Epidermal melanocyte (primary cell): ENCODE data around the gene FGGY.
"Not testable (repeated sequence)": the region's sequence is repeated elsewhere in the genome, so short reads cannot be mapped to it uniquely, and the experiment has no call there.

ENCODE experiments used
- DNase-seq: peaks from one replicate; pipeline ENCODE4 v3.0.0; 2011; ENCODE audit warnings: low spot score; ENCODE audit not compliant: insufficient read length

Gene FGGY

DNA sequence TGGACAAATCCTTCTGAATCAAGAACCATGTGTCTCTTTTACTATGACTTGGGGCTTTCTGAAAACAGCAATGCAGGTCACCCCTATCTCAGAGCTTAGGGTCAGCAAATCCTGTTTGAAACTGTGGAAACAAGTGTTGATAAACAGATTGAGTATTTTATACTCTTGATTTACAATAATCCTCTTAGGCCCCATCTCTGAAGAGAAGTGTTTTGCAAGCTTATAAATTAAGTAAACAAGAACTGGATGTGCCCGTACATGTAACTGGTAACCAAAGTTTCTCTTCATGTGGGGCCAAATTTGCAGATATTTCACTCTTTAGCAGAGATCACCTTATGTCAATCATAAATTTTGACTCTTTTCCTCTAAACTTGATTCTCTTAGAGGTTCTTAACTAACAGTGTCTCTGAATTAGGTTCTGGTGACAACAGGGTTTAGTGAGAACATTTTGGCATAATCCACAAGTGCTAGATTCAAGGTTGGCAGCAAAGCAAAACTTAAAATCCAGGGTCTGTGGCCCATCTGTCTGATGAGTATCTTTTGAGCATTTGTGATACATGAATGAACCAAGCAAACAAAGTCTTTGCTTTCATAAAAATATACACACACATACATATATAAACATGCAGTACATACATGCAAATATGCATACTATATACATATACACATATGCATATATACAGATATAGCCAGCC lies 334.8 kb downstream of the FGGY start:
- no peak for DNase-seq

- no peak for DNase-seq
These were observed 338.2 kb downstream of the FGGY start for GRCh38 chr1:59635097-59635496.

DNA sequence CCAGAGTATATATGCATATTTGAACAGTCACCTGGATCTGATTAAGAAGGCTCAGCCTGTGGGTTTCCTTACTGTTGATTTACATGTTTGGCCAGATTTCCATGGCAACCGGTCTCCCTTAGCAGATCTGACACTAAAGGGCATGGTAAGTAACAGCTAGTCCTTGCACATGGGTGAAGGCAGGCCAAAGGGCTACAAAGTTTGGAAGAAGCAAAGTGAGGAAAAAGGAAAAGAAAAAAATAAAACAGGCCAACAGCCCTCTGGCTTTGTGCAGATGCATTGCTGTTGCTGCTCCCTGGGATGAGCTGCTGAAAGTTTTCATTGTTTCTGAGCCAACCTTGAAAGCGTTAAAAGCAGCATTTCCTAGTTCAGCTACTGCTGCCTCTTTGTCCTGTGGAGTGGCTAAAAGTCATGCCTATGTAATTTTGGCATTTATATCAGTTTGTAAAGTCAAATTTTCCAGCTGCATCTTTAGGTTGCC lies 341.4 kb downstream of the FGGY start:
- DNase-seq = peak; percentile 59

DNA sequence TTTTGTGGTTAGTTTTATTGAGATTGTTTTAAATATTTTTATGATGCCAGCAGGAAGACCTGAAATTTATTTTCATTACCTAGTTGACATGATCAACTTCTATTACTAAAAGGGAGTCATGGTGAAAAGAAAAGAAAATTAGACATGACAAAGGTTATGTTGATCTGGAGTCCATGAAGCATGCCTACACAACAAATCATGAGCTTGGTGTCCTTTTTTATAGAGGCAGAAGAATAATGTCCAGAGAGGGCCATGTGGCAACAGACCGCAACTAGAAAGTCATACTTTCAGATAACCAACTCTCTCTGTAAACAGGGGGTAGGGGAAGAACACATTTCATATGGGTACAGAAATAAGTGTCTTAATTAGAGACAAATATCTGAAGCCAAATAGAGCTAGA lies 342.4 kb downstream of the FGGY start:
- no peak for DNase-seq

- DNase-seq = no peak
These were observed 344.0 kb downstream of the FGGY start for GRCh38 chr1:59640851-59641250.

- DNase-seq = no peak
These were observed 344.9 kb downstream of the FGGY start for GRCh38 chr1:59641836-59642235.

DNA sequence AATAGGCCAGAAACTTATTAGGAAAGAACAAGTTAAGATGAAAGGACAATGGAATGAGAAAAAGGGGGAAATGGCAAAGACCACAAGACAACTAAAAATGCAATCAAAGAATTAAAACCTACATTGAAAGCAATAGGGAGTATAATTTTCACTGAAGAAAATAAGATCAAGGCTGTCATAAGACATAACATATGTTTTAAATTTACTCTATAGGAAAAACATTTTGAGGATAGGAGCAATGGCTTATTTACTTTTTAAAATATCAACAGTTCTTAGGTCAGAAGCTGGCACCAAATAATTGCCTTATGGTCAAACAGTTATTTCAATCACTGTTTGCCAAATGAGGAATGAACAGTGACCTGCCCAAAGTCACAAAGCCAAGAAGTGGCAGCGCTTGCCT lies 346.6 kb downstream of the FGGY start:
- no peak for DNase-seq

DNA sequence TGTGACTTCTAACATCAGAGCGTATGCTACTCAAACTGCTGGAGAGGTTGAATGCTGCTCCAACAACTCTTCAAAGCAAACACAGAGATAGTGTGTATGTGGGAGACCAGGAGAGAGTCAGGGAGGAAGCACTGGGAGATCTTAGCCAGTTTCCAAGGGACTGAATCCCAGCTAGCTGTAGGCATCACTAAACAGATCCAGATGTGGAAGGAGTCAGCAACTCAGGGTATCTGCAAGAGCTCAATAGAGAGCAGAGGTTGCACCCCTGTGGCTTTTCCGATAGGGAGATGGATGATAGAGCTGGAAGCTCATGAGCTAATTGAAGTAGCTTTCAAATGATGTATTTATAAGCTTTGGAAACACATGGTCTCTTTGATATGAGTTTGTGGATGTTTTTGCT lies 349.0 kb downstream of the FGGY start:
- peak; percentile 28 for DNase-seq

GRCh38 chr1:59653142-59653958 lies 356.5 kb downstream of the FGGY start:
- DNase-seq = not testable (repeated sequence)

DNA sequence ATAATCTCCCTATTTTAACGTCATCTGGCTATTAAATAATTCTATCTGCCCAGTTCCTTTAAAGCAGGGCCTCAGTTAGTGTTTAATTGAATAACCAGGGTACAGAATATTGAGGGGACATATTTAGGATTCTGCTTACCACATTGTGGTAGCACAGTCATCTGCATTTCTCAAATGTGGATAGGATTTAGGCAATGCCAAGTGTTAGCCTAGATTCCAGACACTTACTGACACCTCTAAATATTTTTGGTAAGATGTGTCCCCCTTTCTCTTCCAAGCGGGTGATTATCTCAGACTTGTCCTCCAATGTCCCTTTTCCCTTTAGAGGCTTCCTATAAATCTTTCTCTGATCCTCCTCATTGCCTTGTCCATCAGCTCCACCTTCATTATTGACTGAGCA lies 357.1 kb downstream of the FGGY start:
- no peak for DNase-seq

- DNase-seq = no peak
These were observed 361.1 kb downstream of the FGGY start for GRCh38 chr1:59657873-59658465.

GRCh38 chr1:59664166-59664565 lies 367.3 kb downstream of the FGGY start:
- DNase-seq = no peak

- DNase-seq = no peak
These were observed 369.2 kb downstream of the FGGY start for GRCh38 chr1:59666106-59666505.

GRCh38 chr1:59667020-59667419 lies 370.1 kb downstream of the FGGY start:
- no peak for DNase-seq

GRCh38 chr1:59669752-59670312 lies 372.9 kb downstream of the FGGY start:
- DNase-seq = peak; percentile 25

DNA sequence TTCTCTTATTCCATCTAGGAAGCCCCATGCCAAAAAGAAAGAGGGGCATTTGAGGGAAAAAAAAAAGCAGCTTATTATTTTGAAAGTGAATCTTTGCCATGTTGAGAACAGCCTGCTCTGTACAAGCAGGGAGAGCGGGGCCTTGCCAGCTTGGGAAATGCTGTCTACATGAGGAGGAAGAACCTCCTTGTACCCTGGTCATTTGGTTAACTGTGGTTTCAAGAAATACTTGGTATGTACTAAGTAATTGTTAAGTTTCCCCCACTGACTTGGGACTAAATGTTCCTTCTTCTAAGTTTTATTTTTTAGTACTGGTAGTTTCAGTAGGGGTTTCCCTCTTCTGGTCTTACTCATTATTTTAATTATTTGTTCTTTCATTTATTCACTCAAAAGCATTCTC lies 373.8 kb downstream of the FGGY start:
- DNase-seq = no peak

DNA sequence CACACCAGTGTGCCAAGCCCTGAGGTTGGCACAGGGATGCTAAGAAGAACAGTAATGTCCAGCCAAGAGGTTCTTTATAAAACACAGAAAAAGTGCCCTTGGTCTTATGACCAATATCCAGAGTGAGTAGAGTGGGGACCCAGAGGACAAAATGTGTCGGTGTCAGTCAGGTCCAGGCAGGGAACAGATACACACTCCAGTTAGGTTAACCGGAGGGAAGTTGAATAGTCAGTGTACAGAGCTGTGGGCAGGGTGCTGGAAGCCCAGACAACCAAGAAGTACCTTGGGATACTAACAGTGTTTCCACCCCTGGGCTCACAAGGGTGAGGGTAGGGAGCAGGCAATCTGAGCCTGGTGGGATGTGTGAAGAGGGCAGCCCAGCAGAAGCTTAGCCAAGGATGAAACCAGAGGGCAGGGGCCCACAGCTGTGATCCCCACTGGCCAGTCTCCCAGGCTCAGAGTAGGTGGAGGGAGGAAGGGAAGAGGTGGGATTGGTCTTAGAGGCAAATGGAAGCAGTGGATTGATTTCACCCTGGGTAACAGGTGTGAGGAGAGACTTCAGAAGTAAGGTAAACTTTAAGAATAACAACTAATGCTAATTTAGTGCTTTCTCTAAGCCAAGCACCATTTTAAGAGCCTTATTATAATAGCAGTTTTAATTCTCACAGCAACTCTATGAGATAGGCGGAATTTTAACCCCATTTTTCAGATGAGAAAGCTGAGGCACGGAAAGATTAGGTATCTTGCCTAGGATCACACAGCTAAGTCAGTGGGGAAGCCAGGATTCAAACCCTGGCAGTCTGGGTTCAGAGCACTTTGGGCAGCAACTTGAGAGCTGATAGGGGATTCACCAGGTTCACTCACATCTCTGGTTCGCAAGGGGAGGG lies 374.4 kb downstream of the FGGY start:
- no peak for DNase-seq

- no peak for DNase-seq
These were observed 375.0 kb downstream of the FGGY start for GRCh38 chr1:59671953-59672305.

GRCh38 chr1:59672851-59673572 lies 376.1 kb downstream of the FGGY start:
- no peak for DNase-seq
